IMR-90 (cell line): ENCODE data around the gene AQP9. TPM values are rescaled to one million over a fixed set of nuclear protein-coding genes. Genes with fewer than 3 reads are reported as not detected.

Source experiments
- ATAC-seq: fragments of 200-7000 bp; cut with Tn5 transposase; 2 replicates; pipeline ENCODE4 v1.9.1; 2020; ENCODE audit warnings: low read depth, mild to moderate bottlenecking, moderate library complexity
- BruUV-seq: library from RNA; stranded (reverse); fragments of 400-500 nt; replicated peaks from 2 replicates; lab custom pipeline; 2021; lab: Mats Ljungman, UMichigan
- CTCF ChIA-PET: fragments of 300-600 bp; formaldehyde crosslinking; extraction: SDS; loops from one replicate; lab custom pipeline; 2021; ENCODE audit warnings: antibody characterized with exemption; lab: Yijun Ruan, JAX
- POLR2A ChIA-PET: fragments of 300-600 bp; sonication (Branson Sonifier 250); formaldehyde crosslinking; loops from one replicate; lab custom pipeline; 2022; ENCODE audit warnings: antibody characterized with exemption; ENCODE audit not compliant: unreplicated experiment; lab: Charles Lee
- DNase-seq: peaks from one replicate; pipeline ENCODE4 v3.0.0; 2013
- H2AFZ ChIP-seq: replicated peaks from 2 replicates; pipeline ENCODE3; 2013; ENCODE audit warnings: low read length, mild to moderate bottlenecking; ENCODE audit not compliant: poor library complexity
- H2AK5ac ChIP-seq: 2 replicates; pipeline ENCODE4 v1.6.1; 2013; ENCODE audit warnings: low read depth, low read length, inconsistent platforms
- H2AK9ac ChIP-seq: replicated peaks from 2 replicates; pipeline ENCODE3; 2013; ENCODE audit warnings: mild to moderate bottlenecking, low read depth, low read length, moderate library complexity; ENCODE audit not compliant: poor library complexity
- H2BK120ac ChIP-seq: 2 replicates; pipeline ENCODE4 v1.6.1; 2013; ENCODE audit warnings: low read depth, low read length, inconsistent platforms
- H2BK15ac ChIP-seq: 3 replicates; pipeline ENCODE4 v1.6.1; 2013; ENCODE audit warnings: low read depth, low read length, inconsistent platforms
- H2BK20ac ChIP-seq: 2 replicates; pipeline ENCODE4 v1.6.1; 2013; ENCODE audit warnings: low read depth, mild to moderate bottlenecking, inconsistent platforms, low read length, moderate library complexity
- H2BK5ac ChIP-seq: 2 replicates; pipeline ENCODE4 v1.6.1; 2013; ENCODE audit warnings: mild to moderate bottlenecking, low read depth, low read length, inconsistent platforms; ENCODE audit not compliant: poor library complexity, severe bottlenecking
- H3K14ac ChIP-seq: replicated peaks from 2 replicates; pipeline ENCODE4 v1.6.1; 2013; ENCODE audit warnings: low read depth, low read length, inconsistent platforms
- H3K18ac ChIP-seq: 2 replicates; pipeline ENCODE4 v1.6.1; 2013; ENCODE audit warnings: low read depth, low read length, control low read depth
- H3K23ac ChIP-seq: 2 replicates; pipeline ENCODE4 v1.6.1; 2013; ENCODE audit warnings: low read depth, low read length, inconsistent platforms
- H3K27ac ChIP-seq: 2 replicates; pipeline ENCODE4 v1.5.1; 2013; ENCODE audit warnings: mild to moderate bottlenecking, control low read depth, low read length; ENCODE audit not compliant: insufficient read depth
- H3K27me3 ChIP-seq: 2 replicates; pipeline ENCODE4 v1.6.1; 2013; ENCODE audit warnings: low read length; ENCODE audit not compliant: control insufficient read depth, insufficient read depth
- H3K36me3 ChIP-seq: 2 replicates; pipeline ENCODE4 v1.6.1; 2013; ENCODE audit warnings: low read length, mixed read lengths; ENCODE audit not compliant: control insufficient read depth, insufficient read depth
- H3K4ac ChIP-seq: 2 replicates; pipeline ENCODE4 v1.6.1; 2013; ENCODE audit warnings: low read depth, low read length, inconsistent platforms
- H3K4me1 ChIP-seq: 2 replicates; pipeline ENCODE4 v1.6.1; 2013; ENCODE audit warnings: low read length, mixed read lengths; ENCODE audit not compliant: control insufficient read depth, insufficient read depth
- H3K4me2 ChIP-seq: 2 replicates; pipeline ENCODE4 v1.6.1; 2013; ENCODE audit warnings: low read depth, mild to moderate bottlenecking, control low read depth, low read length, moderate library complexity
- H3K4me3 ChIP-seq: 2 replicates; pipeline ENCODE4 v1.5.1; 2013; ENCODE audit warnings: low read depth, mild to moderate bottlenecking, control low read depth, low read length, moderate library complexity; ENCODE audit not compliant: insufficient read depth
- H3K56ac ChIP-seq: 2 replicates; pipeline ENCODE4 v1.6.1; 2013; ENCODE audit warnings: low read length, inconsistent platforms; ENCODE audit not compliant: insufficient read depth; ENCODE audit errors: extremely low read depth
- H3K79me1 ChIP-seq, 2 experiments: 2 replicates each; pipeline ENCODE4 v1.6.1; 2013; ENCODE audit warnings: low read length in 2 of 2, inconsistent platforms in 1 of 2, low read depth in 1 of 2
- H3K9ac ChIP-seq: 2 replicates; pipeline ENCODE4 v1.6.1; 2013; ENCODE audit warnings: low read depth, low read length, control low read depth
- H3K9me1 ChIP-seq: 2 replicates; pipeline ENCODE4 v1.6.1; 2013; ENCODE audit warnings: low read length, inconsistent platforms; ENCODE audit not compliant: insufficient read depth
- H3K9me3 ChIP-seq: 2 replicates; pipeline ENCODE4 v1.6.1; 2013; ENCODE audit warnings: low read length; ENCODE audit not compliant: control insufficient read depth, insufficient read depth
- H4K20me1 ChIP-seq: 2 replicates; pipeline ENCODE4 v1.6.1; 2013; ENCODE audit warnings: low read length, inconsistent platforms; ENCODE audit not compliant: insufficient read depth
- H4K5ac ChIP-seq: 2 replicates; pipeline ENCODE4 v1.6.1; 2013; ENCODE audit warnings: mild to moderate bottlenecking, low read depth, low read length, control low read depth
- H4K8ac ChIP-seq, 2 experiments: 2 replicates each; pipeline ENCODE4 v1.6.1; 2013; ENCODE audit warnings: low read depth in 2 of 2, low read length in 2 of 2, control low read depth in 1 of 2, inconsistent platforms in 1 of 2
- H4K91ac ChIP-seq: 2 replicates; pipeline ENCODE4 v1.6.1; 2013; ENCODE audit warnings: low read depth, low read length, inconsistent platforms; ENCODE audit not compliant: insufficient read depth
- BHLHE40 ChIP-seq: fragments of 150-350 bp; IDR thresholded peaks from 2 replicates; pipeline ENCODE4 v1.6.1; 2016; ENCODE audit warnings: mild to moderate bottlenecking, low read depth, low read length
- CEBPB ChIP-seq: IDR thresholded peaks from 2 replicates; pipeline ENCODE4 v1.6.1; 2012; ENCODE audit warnings: low read depth, low read length, improper control_type of control experiment
- CHD1 ChIP-seq: IDR thresholded peaks from 2 replicates; pipeline ENCODE4 v1.6.1; 2012; ENCODE audit warnings: low read depth, low read length, improper control_type of control experiment
- CTCF ChIP-seq: conservative IDR thresholded peaks from 2 replicates; pipeline ENCODE4 v1.5.1; 2012; ENCODE audit warnings: mild to moderate bottlenecking, low read depth, low read length, improper control_type of control experiment
- FOS ChIP-seq: fragments of 150-350 bp; IDR thresholded peaks from 2 replicates; pipeline ENCODE4 v1.6.1; 2016; ENCODE audit warnings: low read depth, low read length
- MAFK ChIP-seq: IDR thresholded peaks from 2 replicates; pipeline ENCODE4 v1.6.1; 2012; ENCODE audit warnings: low read depth, low read length, improper control_type of control experiment
- MAZ ChIP-seq: IDR thresholded peaks from 2 replicates; pipeline ENCODE4 v1.6.1; 2012; ENCODE audit warnings: low read depth, mild to moderate bottlenecking, low read length, improper control_type of control experiment, moderate library complexity, borderline replicate concordance
- MXI1 ChIP-seq: IDR thresholded peaks from 2 replicates; pipeline ENCODE4 v1.6.1; 2012; ENCODE audit warnings: low read depth, mild to moderate bottlenecking, low read length, moderate library complexity, borderline replicate concordance
- NFE2L2 ChIP-seq: fragments of 150-350 bp; IDR thresholded peaks from 2 replicates; pipeline ENCODE4 v1.6.1; 2016; ENCODE audit warnings: low read depth, mild to moderate bottlenecking, low read length
- POLR2A ChIP-seq: IDR thresholded peaks from 2 replicates; pipeline ENCODE4 v1.6.1; 2012; ENCODE audit warnings: mild to moderate bottlenecking, low read depth, low read length
- RAD21 ChIP-seq: IDR thresholded peaks from 2 replicates; pipeline ENCODE4 v1.6.1; 2012; ENCODE audit warnings: low read length, improper control_type of control experiment
- RCOR1 ChIP-seq: IDR thresholded peaks from 2 replicates; pipeline ENCODE4 v1.6.1; 2012; ENCODE audit warnings: mild to moderate bottlenecking, low read length, improper control_type of control experiment; ENCODE audit not compliant: insufficient replicate concordance
- RFX5 ChIP-seq: IDR thresholded peaks from 2 replicates; pipeline ENCODE4 v1.8.0; 2012; ENCODE audit warnings: low read depth, mild to moderate bottlenecking, low read length, moderate library complexity
- SMC3 ChIP-seq: fragments of 150-350 bp; IDR thresholded peaks from 2 replicates; pipeline ENCODE4 v1.6.1; 2016; ENCODE audit warnings: low read depth, mild to moderate bottlenecking, antibody characterized with exemption, low read length, moderate library complexity
- USF2 ChIP-seq: fragments of 150-350 bp; IDR thresholded peaks from 2 replicates; pipeline ENCODE4 v1.6.1; 2017; ENCODE audit warnings: mild to moderate bottlenecking, antibody characterized with exemption, low read length, low read depth
- WGBS, 2 experiments: methylation state at CpG; one replicate each; pipeline versions ENCODE4 v1.1.5 to v1.1.7; 2013; ENCODE audit warnings: missing lambda C conversion rate in 2 of 2; ENCODE audit not compliant: insufficient read length in 1 of 2; ENCODE audit errors: extremely low coverage in 2 of 2; 5-methylcytosine and 5-hydroxymethylcytosine counted together
- dilution Hi-C: fragments of 300-500 bp; cut with HindIII; formaldehyde crosslinking; loops from one replicate; pipeline ENCODE4 v1.14.3; 2018; ENCODE audit warnings: low sequenced_read_pairs; ENCODE audit not compliant: unreplicated experiment
- in situ Hi-C: fragments of 300-500 bp; cut with MboI; formaldehyde crosslinking; loops from 3 replicates; pipeline ENCODE4 v1.14.3; 2019; ENCODE audit warnings: low sequenced_read_pairs, inconsistent platforms, mixed read lengths
- intact Hi-C: fragments of 100-400 bp; cut with micrococcal nuclease; formaldehyde crosslinking; loops from 2 replicates; pipeline ENCODE4 v1.10.0; 2022
- polyA plus RNA-seq, 3 experiments: library from polyadenylated mRNA; depleted of rRNA; stranded (reverse); fragments of >200 nt; gene quantifications; 2 replicates each; pipeline ENCODE4 v1.2.3, GENCODE V29; 2012; ENCODE audit warnings: low replicate concordance in 1 of 3
- total RNA-seq: library from RNA; depleted of rRNA; stranded (reverse); fragments of >200 nt; gene quantifications from 2 replicates; pipeline ENCODE4 v1.2.3, GENCODE V29; 2012
- TF ChIP-seq, protein P1 (sequence below): fragments of 150-350 bp; IDR thresholded peaks from 2 replicates; pipeline ENCODE4 v1.6.1; 2016; ENCODE audit warnings: low read depth, mild to moderate bottlenecking, low read length, moderate library complexity, borderline replicate concordance

Gene AQP9
- total and polyA plus RNA-seq, 2 of the 4 experiments (the other 2 are of a cell fraction), result not detected

DNA sequence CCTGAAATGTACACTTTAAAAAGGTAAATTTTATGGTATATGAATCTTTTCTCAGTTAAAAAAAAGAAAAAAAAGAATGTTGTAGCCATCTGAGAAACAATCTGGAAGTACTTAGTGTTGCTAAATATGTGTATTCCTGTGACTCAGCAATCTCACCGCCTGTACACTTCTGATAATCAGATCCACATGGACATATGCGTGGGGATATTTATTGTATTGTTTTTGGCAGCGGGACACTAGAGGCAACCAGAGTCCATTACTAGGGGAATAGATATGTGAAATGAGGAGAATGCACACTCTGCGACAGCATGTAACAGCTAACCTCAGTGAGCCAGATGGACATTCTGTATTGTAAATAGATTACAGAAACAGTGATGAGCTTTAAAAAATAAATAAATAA, 65.4 kb downstream of the AQP9 start:
- Histone ChIP-seq H2AK5ac (no peak overlapping the region), H4K91ac (no peak overlapping the region), H3K9me3 (no peaks in the 10 kb centered on the region), H3K4me1 (peaks cover 5% of the 10 kb centered on the region), H2AK9ac (no peak overlapping the region), H3K36me3 (no peaks in the 10 kb centered on the region), H3K14ac (no peak overlapping the region), H3K4me3 (no peak overlapping the region), H3K56ac (no peak overlapping the region), H2BK120ac (peak overlapping the region; percentile 59; the same call in 1 of the 2 replicates), H2BK15ac (no peak overlapping the region), H4K5ac (no peak overlapping the region), H2BK5ac (no peak overlapping the region), H2BK20ac (no peak overlapping the region), H3K9ac (no peak overlapping the region), H4K20me1 (no peaks in the 10 kb centered on the region), H3K23ac (no peak overlapping the region), H3K4ac (no peak overlapping the region; the same call in 1 of the 2 replicates), H4K8ac (no peak overlapping the region), H3K18ac (peak overlapping the region; percentile 53), H3K79me1 (no peaks in the 10 kb centered on the region), H3K9me1 (0 out of 2 replicates have a peak, but pooled peaks cover 2% of the 10 kb centered on the region), H2AFZ (no peak overlapping the region), H3K4me2 (no peak overlapping the region; the same call in 1 of the 2 replicates), H3K27ac (peak overlapping the region; percentile 46; the same call in 1 of the 2 replicates), H3K27me3 (no peaks in the 10 kb centered on the region)
- dilution Hi-C loops (no loop called here), intact Hi-C loops (no loop called here), in situ Hi-C loops (loop anchor here (25.0 kb wide), 1 partner anchor 1284 kb away; no protein-coding TSS in a partner anchor)
- no TSS peak for BruUV-seq
- CTCF ChIA-PET, result interaction anchor here (0.7 kb wide), 2 partner anchors 9 to 1315 kb away, joined by 3 to 5 read pairs; no protein-coding TSS in a partner anchor
- peak; percentile 94 for ATAC-seq
- whole genome bisulfite sequencing, 2 experiments, result no CpG with 5 or more reads among the region's 4 CpGs
- peak; percentile 29; the same call in 1 of the 2 replicates for TF ChIP-seq BHLHE40
- TF ChIP-seq RCOR1, result peak; percentile 44
- TF ChIP-seq CEBPB, result peak; percentile 92
- TF ChIP-seq, protein P1, sequence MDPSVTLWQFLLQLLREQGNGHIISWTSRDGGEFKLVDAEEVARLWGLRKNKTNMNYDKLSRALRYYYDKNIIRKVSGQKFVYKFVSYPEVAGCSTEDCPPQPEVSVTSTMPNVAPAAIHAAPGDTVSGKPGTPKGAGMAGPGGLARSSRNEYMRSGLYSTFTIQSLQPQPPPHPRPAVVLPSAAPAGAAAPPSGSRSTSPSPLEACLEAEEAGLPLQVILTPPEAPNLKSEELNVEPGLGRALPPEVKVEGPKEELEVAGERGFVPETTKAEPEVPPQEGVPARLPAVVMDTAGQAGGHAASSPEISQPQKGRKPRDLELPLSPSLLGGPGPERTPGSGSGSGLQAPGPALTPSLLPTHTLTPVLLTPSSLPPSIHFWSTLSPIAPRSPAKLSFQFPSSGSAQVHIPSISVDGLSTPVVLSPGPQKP, result no peak
- TF ChIP-seq USF2, result no peak
- TF ChIP-seq MXI1, result 0 out of 2 replicates have a peak, but pooled peaks have one; percentile 7
- TF ChIP-seq RFX5, result no peak
- no peak for TF ChIP-seq CHD1
- 0 out of 2 replicates have a peak, but pooled peaks have one; percentile 14 for TF ChIP-seq MAZ
- TF ChIP-seq FOS, result peak; percentile 92
- no peak for TF ChIP-seq CTCF
- TF ChIP-seq NFE2L2, result peak; percentile 97
- TF ChIP-seq SMC3, result no peak
- no peak for TF ChIP-seq RAD21
- TF ChIP-seq MAFK, result peak; percentile 81
- TF ChIP-seq POLR2A, result no peak
- DNase-seq, result peak; percentile 99
- POLR2A ChIA-PET, result no interaction called here
